Caki2 (cell line): ENCODE results near the gene CFTR. TPM values are rescaled to one million over a fixed set of nuclear protein-coding genes. Genes with fewer than 3 reads are reported as not detected.
"Not testable (repeated sequence)": the region's sequence is repeated elsewhere in the genome, so short reads cannot be mapped to it uniquely, and the experiment has no call there.

Experiments
- DNase-seq: peaks from one replicate; pipeline ENCODE4 v3.0.0-alpha.2; 2015; ENCODE audit warnings: low read depth
- in situ Hi-C: cut with HindIII; loops from 2 replicates; pipeline ENCODE4 v1.10.0; 2016; ENCODE audit warnings: low sequenced_read_pairs, low pct_unique_long_range_greater_than_20kb, mixed read lengths
- total RNA-seq: library from RNA; depleted of rRNA; stranded (reverse); fragments of >200 nt; shearing (Covaris generic); gene quantifications from 2 replicates; pipeline ENCODE4 v1.2.3, GENCODE V29; 2014; ENCODE audit warnings: low replicate concordance; rRNA removed

The CFTR gene
- not detected in 2 replicates for total RNA-seq

DNA sequence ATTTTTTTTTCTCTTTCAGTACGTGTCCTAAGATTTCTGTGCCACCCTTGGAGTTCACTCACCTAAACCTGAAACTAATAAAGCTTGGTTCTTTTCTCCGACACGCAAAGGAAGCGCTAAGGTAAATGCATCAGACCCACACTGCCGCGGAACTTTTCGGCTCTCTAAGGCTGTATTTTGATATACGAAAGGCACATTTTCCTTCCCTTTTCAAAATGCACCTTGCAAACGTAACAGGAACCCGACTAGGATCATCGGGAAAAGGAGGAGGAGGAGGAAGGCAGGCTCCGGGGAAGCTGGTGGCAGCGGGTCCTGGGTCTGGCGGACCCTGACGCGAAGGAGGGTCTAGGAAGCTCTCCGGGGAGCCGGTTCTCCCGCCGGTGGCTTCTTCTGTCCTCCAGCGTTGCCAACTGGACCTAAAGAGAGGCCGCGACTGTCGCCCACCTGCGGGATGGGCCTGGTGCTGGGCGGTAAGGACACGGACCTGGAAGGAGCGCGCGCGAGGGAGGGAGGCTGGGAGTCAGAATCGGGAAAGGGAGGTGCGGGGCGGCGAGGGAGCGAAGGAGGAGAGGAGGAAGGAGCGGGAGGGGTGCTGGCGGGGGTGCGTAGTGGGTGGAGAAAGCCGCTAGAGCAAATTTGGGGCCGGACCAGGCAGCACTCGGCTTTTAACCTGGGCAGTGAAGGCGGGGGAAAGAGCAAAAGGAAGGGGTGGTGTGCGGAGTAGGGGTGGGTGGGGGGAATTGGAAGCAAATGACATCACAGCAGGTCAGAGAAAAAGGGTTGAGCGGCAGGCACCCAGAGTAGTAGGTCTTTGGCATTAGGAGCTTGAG, at the start of gene CFTR:
CFTR (plus strand) TSS at position 801 of the 830 bp plus-strand sequence. CDS start 70 bp downstream, outside the sequence.
- in situ Hi-C loops: no loop called here
- DNase-seq: no peak

DNA sequence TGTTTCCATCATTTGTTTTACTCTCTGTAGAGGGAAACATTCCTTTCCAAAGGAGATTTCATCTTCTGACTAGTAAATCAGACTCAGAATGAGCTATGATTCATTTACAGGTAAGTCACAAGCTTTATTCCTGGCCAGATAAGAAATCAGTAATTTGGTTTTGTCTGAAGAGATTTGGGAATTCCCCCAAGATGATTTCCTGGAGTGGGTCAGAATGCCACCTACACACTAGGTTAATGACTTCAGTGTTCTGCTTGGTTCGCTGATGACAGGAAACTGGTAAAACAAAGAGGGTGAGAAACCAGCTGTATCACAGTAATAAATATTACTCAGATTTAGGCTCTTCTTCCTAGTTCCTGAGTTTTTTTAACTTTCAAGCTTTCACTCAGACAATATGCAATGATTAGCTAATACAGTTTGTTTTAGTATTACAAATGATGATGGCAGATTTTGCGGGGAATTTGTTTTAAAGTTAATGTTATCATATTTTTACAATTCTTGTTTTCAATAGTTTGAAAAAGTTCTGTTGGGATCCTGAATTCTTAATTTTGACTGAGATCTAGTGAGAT, 44.3 kb upstream of the CFTR start:
- in situ Hi-C loops: no loop called here

DNA sequence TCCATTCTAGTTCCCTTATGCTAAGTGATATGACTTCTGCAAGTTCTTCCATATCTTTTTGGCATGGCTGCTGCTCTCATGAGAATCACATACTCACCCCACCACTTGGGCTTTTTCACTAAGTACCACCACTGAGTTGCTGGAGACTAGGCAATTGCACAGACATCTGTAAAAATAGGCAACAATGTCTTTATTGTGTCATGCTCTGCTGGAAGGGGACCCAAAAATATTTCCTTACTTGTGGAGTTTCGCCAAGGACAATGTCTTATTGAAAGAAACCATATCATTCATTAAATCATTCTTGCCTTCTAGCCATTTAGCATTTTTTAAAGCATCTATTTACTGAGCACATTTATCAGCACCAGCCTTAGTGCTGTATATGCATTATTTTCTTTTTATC, 35.2 kb upstream of the CFTR start:
- in situ Hi-C loops: no loop called here
- DNase-seq: no peak

More for the DNA sequence above, 44.3 kb upstream of the CFTR start:
- peak; percentile 76 for DNase-seq

- DNase-seq: no peak
- in situ Hi-C loops: no loop called here
Measured at GRCh38 chr7:117445206-117445605, 34.6 kb upstream of the CFTR start.

DNA sequence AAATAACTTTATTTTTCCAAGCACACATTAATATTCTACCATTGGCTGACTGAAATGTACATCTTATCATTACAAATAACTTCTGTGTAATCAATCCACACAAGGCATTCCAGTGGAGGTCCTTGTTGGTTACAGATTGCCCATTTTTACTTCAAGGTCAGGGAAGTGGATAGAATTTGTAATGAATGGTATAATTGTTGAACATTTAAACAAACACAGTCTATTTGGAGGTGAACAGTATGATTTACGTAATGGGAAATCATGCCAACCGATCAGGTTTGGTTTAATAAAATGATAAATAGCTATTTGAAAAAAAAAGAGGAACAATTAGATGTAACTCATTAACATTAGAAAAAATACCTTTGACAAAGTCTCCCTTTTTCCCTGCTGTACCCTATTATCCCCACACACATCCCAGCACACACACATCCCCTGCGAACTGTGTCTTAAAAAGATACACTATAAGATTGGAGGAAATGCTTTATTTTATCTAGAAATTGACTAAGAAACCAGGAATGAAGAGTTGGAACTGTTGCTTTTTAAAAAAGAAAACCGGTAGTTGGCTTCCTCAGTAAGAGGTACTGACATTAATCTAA, 33.5 kb upstream of the CFTR start:
- in situ Hi-C loops: no loop called here
- DNase-seq: no peak

- in situ Hi-C loops: no loop called here
- no peak for DNase-seq
Measured at GRCh38 chr7:117448655-117449054, 31.2 kb upstream of the CFTR start.

DNA sequence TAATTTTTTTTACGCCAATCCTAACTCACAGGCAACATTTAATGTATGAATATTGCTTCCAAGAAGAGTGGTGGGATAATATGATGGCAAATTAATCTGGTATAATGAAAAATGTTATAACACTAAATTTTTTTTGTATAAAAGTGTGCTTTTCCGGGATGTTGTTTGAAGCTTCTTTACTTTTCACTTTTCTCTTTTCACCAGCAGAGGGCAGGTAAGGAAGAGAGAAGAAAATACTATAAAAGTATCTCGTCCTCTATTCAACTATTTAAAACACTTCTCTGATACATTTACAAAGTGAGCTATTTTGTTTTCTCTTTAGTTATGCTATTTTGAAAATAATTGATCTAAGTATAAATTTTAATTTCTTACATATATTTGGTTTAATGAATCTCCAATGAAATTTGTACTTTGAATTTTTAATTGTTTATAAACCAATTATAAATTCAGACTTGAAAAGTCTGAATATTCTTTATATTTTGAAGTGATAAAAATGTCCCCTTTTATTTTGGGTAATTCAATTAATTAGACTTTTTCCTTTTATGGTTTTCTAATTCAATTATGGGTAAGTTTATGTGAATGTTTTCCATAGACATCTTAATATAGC, 20.7 kb upstream of the CFTR start:
- in situ Hi-C loops: no loop called here
- peak; percentile 16 for DNase-seq

DNA sequence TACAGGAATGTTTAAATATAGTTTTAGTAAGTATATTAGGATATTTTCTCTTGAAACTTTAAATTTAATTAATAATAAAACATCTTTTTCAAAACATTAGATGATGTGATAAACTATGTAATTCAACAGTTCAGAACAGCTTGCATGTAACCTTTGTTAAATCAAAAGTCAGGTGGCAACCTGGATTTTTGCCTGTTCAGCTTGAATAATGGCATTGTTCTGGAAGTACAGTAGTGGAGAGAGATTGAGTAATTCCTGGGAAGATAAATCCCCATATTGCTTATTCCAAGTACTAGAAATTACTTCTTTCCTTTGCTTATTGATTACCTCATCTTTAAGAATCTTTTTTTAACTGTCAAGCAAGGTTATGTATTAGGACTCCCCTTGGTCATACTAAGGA, 20.1 kb upstream of the CFTR start:
- in situ Hi-C loops: no loop called here
- DNase-seq: no peak

DNA sequence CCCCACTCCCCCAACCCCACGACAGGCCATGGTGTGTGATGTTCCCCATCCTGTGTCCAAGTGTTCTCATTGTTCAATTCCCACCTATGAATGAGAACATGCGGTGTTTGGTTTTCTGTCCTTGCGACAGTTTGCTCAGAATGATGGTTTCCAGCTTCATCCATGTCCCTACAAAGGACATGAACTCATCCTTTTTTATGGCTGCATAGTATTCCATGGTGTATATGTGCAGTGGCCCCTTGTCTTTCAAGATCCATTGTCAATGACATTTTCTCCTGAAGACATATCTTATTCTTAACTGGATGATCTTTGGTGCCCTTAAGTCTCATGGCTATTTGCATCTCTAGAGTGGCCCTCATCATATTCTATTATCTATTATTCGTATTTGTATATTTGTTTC, 19.0 kb upstream of the CFTR start:
- in situ Hi-C loops, DNase-seq: not testable (repeated sequence)

DNA sequence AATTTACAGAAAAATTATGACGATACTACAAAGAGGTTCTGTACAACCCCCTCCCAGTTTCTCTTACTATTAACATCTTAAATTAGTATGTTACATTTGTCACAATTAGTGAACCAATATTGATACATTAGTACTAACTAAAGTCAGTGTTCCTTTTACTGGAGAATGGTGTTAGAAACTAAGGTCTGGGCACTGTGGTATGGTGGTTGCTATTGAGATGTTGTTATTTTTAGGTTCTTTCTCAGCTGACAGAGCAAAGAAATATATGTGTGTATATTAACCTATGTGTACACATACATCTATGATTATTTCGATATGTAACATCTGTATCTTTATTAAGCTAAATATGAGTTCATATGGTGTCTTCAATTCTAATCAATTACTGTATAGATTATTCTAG, 11.7 kb upstream of the CFTR start:
- in situ Hi-C loops: no loop called here
- DNase-seq: no peak

DNA sequence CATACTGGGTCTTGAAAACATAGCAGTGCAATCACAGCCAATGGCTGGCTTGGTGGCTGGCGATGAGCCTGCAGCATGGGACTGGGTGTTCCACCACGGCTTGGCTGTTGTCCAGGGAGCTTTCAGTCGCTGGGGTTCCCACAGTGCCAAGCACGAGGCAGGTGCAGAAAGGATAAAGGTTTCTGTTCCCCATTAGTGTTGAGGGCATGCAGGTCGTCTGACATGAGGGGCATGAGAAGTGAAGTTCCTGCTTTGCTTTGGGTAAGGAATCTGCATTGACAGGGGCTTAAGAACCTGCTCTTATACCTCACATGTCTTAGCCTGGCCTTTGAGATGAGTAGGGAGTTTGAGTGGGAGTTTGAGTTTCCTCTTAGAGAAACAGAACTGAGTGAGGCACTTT, 9.0 kb upstream of the CFTR start:
- in situ Hi-C loops: no loop called here
- no peak for DNase-seq

- in situ Hi-C loops: no loop called here
- DNase-seq: no peak
Measured at GRCh38 chr7:117472335-117472734, 7.5 kb upstream of the CFTR start.

- in situ Hi-C loops: no loop called here
- no peak for DNase-seq
Measured at GRCh38 chr7:117476557-117477215, 3.1 kb upstream of the CFTR start.

DNA sequence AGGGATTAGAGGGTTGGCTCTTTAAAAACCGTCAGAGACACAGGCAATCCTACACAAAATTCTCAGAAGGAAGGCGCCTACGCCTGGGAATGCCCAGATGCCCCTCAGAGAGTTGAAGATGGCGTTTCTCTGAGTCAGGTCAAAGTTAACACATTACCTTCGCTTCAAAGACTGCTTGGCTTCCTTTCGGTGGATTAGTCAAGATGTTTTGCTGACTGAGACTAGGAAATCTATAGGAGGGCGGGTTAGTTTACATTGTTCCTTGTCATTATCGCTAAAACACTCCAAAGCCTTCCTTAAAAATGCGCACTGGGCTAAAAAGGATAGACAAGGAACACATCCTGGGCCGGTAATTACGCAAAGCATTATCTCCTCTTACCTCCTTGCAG, 995 bp upstream of the CFTR start:
- DNase-seq: no peak
- in situ Hi-C loops: no loop called here

- no peak for DNase-seq
- in situ Hi-C loops: no loop called here
Measured at GRCh38 chr7:117480055-117480362, 184 bp downstream of the CFTR start.

GRCh38 chr7:117480978-117481377, 1.2 kb downstream of the CFTR start:
- no peak for DNase-seq
- in situ Hi-C loops: no loop called here

DNA sequence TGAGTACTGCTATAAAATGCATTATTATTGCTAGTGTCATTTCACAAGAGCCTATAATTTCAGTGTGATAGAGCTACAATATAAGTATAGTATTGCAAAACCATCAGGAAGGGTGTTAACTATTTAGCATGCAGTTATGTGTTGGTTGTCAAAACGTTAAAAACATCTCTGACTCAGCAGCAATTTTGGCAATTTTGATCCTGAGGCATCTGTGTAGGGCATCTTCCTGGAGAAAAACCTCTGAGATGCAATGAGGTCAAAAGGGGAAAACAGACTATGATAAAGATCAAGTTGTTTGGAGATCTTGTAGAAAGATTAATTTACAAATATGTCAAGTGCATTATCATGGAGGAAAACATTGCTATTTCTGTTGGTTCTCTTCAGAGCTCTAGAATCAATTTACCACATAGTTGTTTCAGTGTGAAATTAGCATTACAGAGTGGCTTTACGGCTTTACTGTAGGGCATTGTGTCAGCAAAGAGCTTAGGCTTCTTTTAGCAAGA, 5.3 kb downstream of the CFTR start:
- in situ Hi-C loops: no loop called here
- no peak for DNase-seq

GRCh38 chr7:117489016-117489415, 9.2 kb downstream of the CFTR start:
- DNase-seq: no peak
- in situ Hi-C loops: no loop called here

GRCh38 chr7:117489430-117489829, 9.6 kb downstream of the CFTR start:
- in situ Hi-C loops: no loop called here

More at GRCh38 chr7:117489430-117489829, 9.6 kb downstream of the CFTR start:
- no peak for DNase-seq
